ENCODE measurements around the gene TAS2R13. TPM values are rescaled to one million over a fixed set of nuclear protein-coding genes. Genes with fewer than 3 reads are reported as not detected.

TAS2R13 gene
- total RNA-seq, 2 donors from 2014 or later: 3.1 to 7.3 TPM

GRCh38 chr12:10861366-10861765 is 48.0 kb downstream of the TAS2R13 start:
- Histone ChIP-seq H3K27me3 (replicated peaks; ENCODE audit: insufficient read depth) (no peaks in the 10 kb centered on the region), H3K4me1 (ENCODE audit: control insufficient read depth in 1 of 2, low read depth in 2 of 2) (no peaks in the 10 kb centered on the region), H3K9me3 (peaks cover 10% of the 10 kb centered on the region), H3K36me3 (no peaks in the 10 kb centered on the region), H3K27ac (no peak overlapping the region), H3K4me3 (no peak overlapping the region)
- DNase-seq (ENCODE audit: low spot score) (no peak), ATAC-seq (ENCODE audit: insufficient number of reproducible peaks, low FRiP score, low read depth) (no peak)
- TF ChIP-seq CTCF (IDR thresholded peaks at IDR 0.05): no peak

Other genes starting within 250 kb of the TAS2R13 start
- gene STYK1, start 235.5 kb downstream of the TAS2R13 start, total RNA-seq: not detected
- gene YBX3, start 186.2 kb downstream of the TAS2R13 start, total RNA-seq: 100 to 1,000 TPM; 238 to 630 TPM
- not detected for gene TAS2R7, start 106.9 kb downstream of the TAS2R13 start, total RNA-seq
- gene TAS2R8, start 102.3 kb downstream of the TAS2R13 start, total RNA-seq: not detected
- not detected for gene TAS2R9, start 99.4 kb downstream of the TAS2R13 start, total RNA-seq
- gene TAS2R10, start 83.2 kb downstream of the TAS2R13 start, total RNA-seq: 1 to 10 TPM in 1 of 2 donors, not detected in 1; 4.6 TPM
- 10 to 100 TPM in 1 of 2 donors, 1 to 10 TPM in 1; 5.7 to 22.7 TPM for gene PRR4, start 60.1 kb downstream of the TAS2R13 start, total RNA-seq
- gene PRH1, start 25.3 kb downstream of the TAS2R13 start, total RNA-seq: 10 to 100 TPM; 18.5 to 30.5 TPM
- not detected for gene PRH2, start 19.7 kb upstream of the TAS2R13 start, total RNA-seq
- 1 to 10 TPM; 1.9 to 5.4 TPM for gene TAS2R14, start 29.7 kb upstream of the TAS2R13 start, total RNA-seq
- gene TAS2R50, start 77.3 kb upstream of the TAS2R13 start, total RNA-seq: 1 to 10 TPM; 1.5 to 7.1 TPM
- gene TAS2R20, start 88.7 kb upstream of the TAS2R13 start, total RNA-seq: 1 to 10 TPM; 1.8 to 5.8 TPM
- gene TAS2R19, start 113.1 kb upstream of the TAS2R13 start, total RNA-seq: 10 to 100 TPM in 1 of 2 donors, 1 to 10 TPM in 1; 8.3 to 13.1 TPM
- gene TAS2R31, start 121.8 kb upstream of the TAS2R13 start, total RNA-seq: 1 to 10 TPM; 2.7 to 9.5 TPM
- 1 to 10 TPM; 1.2 to 3.0 TPM for gene TAS2R46, start 152.7 kb upstream of the TAS2R13 start, total RNA-seq
- 1 to 10 TPM; 2.7 to 6.3 TPM for gene TAS2R43, start 182.8 kb upstream of the TAS2R13 start, total RNA-seq
- 10 to 100 TPM in 1 of 2 donors, 1 to 10 TPM in 1; 4.1 to 15.1 TPM for gene TAS2R30, start 225.1 kb upstream of the TAS2R13 start, total RNA-seq